CD4-positive, CD25-positive, alpha-beta regulatory T cell (primary cell): ENCODE data around the gene RAB18. TPM values are rescaled to one million over a fixed set of nuclear protein-coding genes. Genes with fewer than 3 reads are reported as not detected.
"Not testable (repeated sequence)": the region's sequence is repeated elsewhere in the genome, so short reads cannot be mapped to it uniquely, and the experiment has no call there.

Source experiments
- ATAC-seq, 2 donors: fragments of 150-1000 bp; cut with Tn5 transposase; one replicate each; pipeline ENCODE4 v1.10.0; 2021; ENCODE audit warnings: low read depth in 2 of 2, moderate number of reproducible peaks in 2 of 2, moderate library complexity in 1 of 2
- DNase-seq, 3 donors: peaks; one replicate each; pipeline versions ENCODE4 v3.0.0 to v3.0.0-alpha.2; 2012 to 2022; ENCODE audit warnings: mixed read lengths in 1 of 3
- H3K27ac ChIP-seq: one replicate; pipeline ENCODE4 v1.7.0; 2013; ENCODE audit warnings: mild to moderate bottlenecking, low read length; ENCODE audit not compliant: insufficient read depth, poor library complexity, severe bottlenecking
- H3K27me3 ChIP-seq: one replicate; pipeline ENCODE4 v1.7.0; 2013; ENCODE audit warnings: low read length; ENCODE audit not compliant: control insufficient read depth, insufficient read depth
- H3K36me3 ChIP-seq: one replicate; pipeline ENCODE4 v1.7.0; 2013; ENCODE audit warnings: mild to moderate bottlenecking, low read length, moderate library complexity; ENCODE audit not compliant: control insufficient read depth, insufficient read depth
- H3K4me1 ChIP-seq: 2 replicates; pipeline ENCODE4 v1.7.0; 2013; ENCODE audit warnings: mild to moderate bottlenecking, low read length; ENCODE audit not compliant: insufficient read depth, control insufficient read depth, poor library complexity, severe bottlenecking
- H3K4me3 ChIP-seq: one replicate; pipeline ENCODE4 v1.7.0; 2013; ENCODE audit warnings: low read depth, mild to moderate bottlenecking, low read length, moderate library complexity
- H3K9me3 ChIP-seq, 2 experiments: 1 replicate in 1 of 2; 2 replicates in 1 of 2; pipeline ENCODE4 v1.7.0; 2013; ENCODE audit warnings: low read length in 2 of 2, mild to moderate bottlenecking in 1 of 2, moderate library complexity in 1 of 2; ENCODE audit not compliant: control insufficient read depth in 2 of 2
- H3K27ac Mint-ChIP-seq, 3 donors: one replicate each; pipeline ENCODE4 v1.8.0; 2020 to 2022; ENCODE audit warnings: mild to moderate bottlenecking in 3 of 3, mixed read lengths in 3 of 3, moderate library complexity in 2 of 3
- H3K27me3 Mint-ChIP-seq: one replicate; pipeline ENCODE4 v1.8.0; 2022; ENCODE audit warnings: mild to moderate bottlenecking, mixed read lengths
- H3K36me3 Mint-ChIP-seq: one replicate; pipeline ENCODE4 v1.8.0; 2020; ENCODE audit warnings: mixed read lengths
- H3K4me1 Mint-ChIP-seq, 4 donors: one replicate each; pipeline ENCODE4 v1.8.0; 2020 to 2022; ENCODE audit warnings: mixed read lengths in 4 of 4, mild to moderate bottlenecking in 1 of 4
- H3K4me3 Mint-ChIP-seq, 4 donors: one replicate each; pipeline ENCODE4 v1.8.0; 2020 to 2022; ENCODE audit warnings: mild to moderate bottlenecking in 4 of 4, mixed read lengths in 4 of 4, moderate library complexity in 3 of 4
- H3K9me3 Mint-ChIP-seq, 7 donors: one replicate each; pipeline ENCODE4 v1.8.0; 2020 to 2022; ENCODE audit warnings: mixed read lengths in 7 of 7, mild to moderate bottlenecking in 3 of 7, moderate library complexity in 2 of 7
- polyA plus RNA-seq, 4 donors: library from polyadenylated mRNA; unstranded; fragments of 300-500 nt; fragmentation: Illumina TruSeq; gene quantifications; one replicate each; pipeline ENCODE4 v1.2.3, GENCODE V29; 2021
- total RNA-seq: library from RNA; stranded (reverse); gene quantifications from one replicate; pipeline ENCODE4 v1.2.3, GENCODE V29; 2022

The RAB18 gene
- total and polyA plus RNA-seq, 5 donors from 2014 or later: 73.4 to 110 (median 84.3) TPM

DNA sequence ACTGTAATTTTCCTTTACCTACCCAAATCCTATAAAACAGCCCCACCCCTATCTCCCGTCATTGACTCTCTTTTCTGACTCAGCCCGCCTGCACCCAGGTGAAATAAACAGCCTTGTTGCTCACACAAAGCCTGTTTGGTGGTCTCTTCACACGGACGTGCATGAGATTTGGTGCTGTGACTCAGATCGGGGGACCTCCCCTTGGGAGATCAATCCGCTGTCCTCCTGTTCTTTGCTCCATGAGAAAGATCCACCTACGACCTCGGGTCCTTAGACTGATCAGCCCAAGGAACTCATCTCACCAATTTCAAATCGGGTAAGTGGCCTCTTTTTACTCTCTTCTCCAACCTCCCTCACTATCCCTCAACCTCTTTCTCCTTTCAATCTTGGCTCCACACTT, 38.5 kb upstream of the RAB18 start:
- H3K27me3 ChIP-seq, DNase-seq, H3K4me3 Mint-ChIP-seq, H3K27me3 Mint-ChIP-seq, H3K36me3 Mint-ChIP-seq, H3K9me3 Mint-ChIP-seq, H3K9me3 ChIP-seq, ATAC-seq, H3K4me3 ChIP-seq, H3K27ac ChIP-seq, H3K36me3 ChIP-seq, H3K4me1 ChIP-seq: not testable (repeated sequence)
- H3K27ac Mint-ChIP-seq: peak overlapping the region in 2 of 3 donors; percentile 76 to 80
- H3K4me1 Mint-ChIP-seq: peaks cover 0 to 23% (median 3%) of the 10 kb centered on the region in 4 donors

- Mint-ChIP-seq H3K27ac (no peak overlapping the region), H3K36me3 (no peaks in the 10 kb centered on the region), H3K4me3 (no peak overlapping the region), H3K9me3 (peaks cover 0 to 2% (median 0%) of the 10 kb centered on the region in 7 donors), H3K27me3 (peaks cover 29% of the 10 kb centered on the region), H3K4me1 (peaks cover 0 to 5% (median under 1%) of the 10 kb centered on the region in 4 donors)
- Histone ChIP-seq H3K4me3 (no peak overlapping the region), H3K4me1 (no peaks in the 10 kb centered on the region), H3K27me3 (peaks cover 7% of the 10 kb centered on the region), H3K27ac (no peak overlapping the region), H3K36me3 (no peaks in the 10 kb centered on the region), H3K9me3 (no peaks in the 10 kb centered on the region)
- ATAC-seq (no peak), DNase-seq (no peak)
Observed at GRCh38 chr10:27470885-27471284, 33.2 kb upstream of the RAB18 start.

DNA sequence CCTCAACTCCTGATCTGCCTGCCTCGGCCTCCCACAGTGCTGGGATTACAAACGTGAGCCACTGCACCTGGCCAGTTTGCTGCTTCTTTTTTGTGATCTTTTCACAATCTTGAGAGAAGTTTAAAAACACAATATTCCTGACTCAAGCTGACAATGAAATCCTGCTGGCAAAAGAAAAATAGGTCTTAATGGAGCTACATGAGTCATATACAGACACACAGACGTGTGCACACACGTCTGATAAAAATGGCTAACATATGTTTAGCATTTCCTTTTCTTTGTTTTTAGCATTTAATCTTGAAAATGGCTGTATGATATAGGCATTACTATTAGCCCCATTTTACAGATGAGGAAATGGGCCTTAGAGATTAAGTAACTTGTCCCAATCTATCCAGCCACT, 29.4 kb upstream of the RAB18 start:
- H3K9me3 ChIP-seq: no peaks in the 10 kb centered on the region
- H3K4me1 ChIP-seq: no peaks in the 10 kb centered on the region
- H3K9me3 Mint-ChIP-seq: peaks cover 0 to 10% (median 0%) of the 10 kb centered on the region in 7 donors
- H3K36me3 Mint-ChIP-seq: no peaks in the 10 kb centered on the region
- H3K4me3 Mint-ChIP-seq: no peak overlapping the region
- H3K4me3 ChIP-seq: no peak overlapping the region
- ATAC-seq (no peak), DNase-seq (no peak)
- no peak overlapping the region for H3K27ac ChIP-seq
- H3K27me3 Mint-ChIP-seq: peaks cover 31% of the 10 kb centered on the region
- peaks cover 19% of the 10 kb centered on the region for H3K27me3 ChIP-seq
- H3K4me1 Mint-ChIP-seq: no peaks in the 10 kb centered on the region
- H3K36me3 ChIP-seq: no peaks in the 10 kb centered on the region
- no peak overlapping the region for H3K27ac Mint-ChIP-seq

DNA sequence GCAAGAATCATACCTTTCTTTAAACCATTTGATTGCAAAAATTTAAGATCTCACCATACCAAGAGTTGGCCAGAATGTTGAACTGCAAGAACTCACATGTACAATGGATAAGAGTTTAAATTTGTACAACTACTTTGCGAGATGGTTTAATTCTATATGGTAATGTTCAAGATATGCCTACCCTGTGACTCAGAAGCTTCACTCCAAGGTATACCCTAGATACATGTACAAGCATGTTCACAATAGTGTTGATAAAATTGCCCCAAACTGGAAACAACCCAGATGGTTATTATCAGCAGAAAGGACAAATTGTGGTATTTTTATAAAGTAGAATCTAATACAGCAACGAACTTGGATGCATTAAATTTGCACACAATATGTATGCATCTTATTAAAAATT, 25.1 kb upstream of the RAB18 start:
- H3K4me1 ChIP-seq: no peaks in the 10 kb centered on the region
- H3K9me3 ChIP-seq: no peaks in the 10 kb centered on the region
- Mint-ChIP-seq H3K4me3 (no peak overlapping the region), H3K27me3 (peaks cover 30% of the 10 kb centered on the region), H3K36me3 (no peaks in the 10 kb centered on the region), H3K4me1 (no peaks in the 10 kb centered on the region), H3K9me3 (peaks cover 0 to 10% (median 0%) of the 10 kb centered on the region in 7 donors), H3K27ac (no peak overlapping the region)
- H3K27me3 ChIP-seq: peaks cover 24% of the 10 kb centered on the region
- ATAC-seq (no peak), DNase-seq (no peak)
- no peaks in the 10 kb centered on the region for H3K36me3 ChIP-seq
- H3K27ac ChIP-seq: no peak overlapping the region
- H3K4me3 ChIP-seq: no peak overlapping the region

DNA sequence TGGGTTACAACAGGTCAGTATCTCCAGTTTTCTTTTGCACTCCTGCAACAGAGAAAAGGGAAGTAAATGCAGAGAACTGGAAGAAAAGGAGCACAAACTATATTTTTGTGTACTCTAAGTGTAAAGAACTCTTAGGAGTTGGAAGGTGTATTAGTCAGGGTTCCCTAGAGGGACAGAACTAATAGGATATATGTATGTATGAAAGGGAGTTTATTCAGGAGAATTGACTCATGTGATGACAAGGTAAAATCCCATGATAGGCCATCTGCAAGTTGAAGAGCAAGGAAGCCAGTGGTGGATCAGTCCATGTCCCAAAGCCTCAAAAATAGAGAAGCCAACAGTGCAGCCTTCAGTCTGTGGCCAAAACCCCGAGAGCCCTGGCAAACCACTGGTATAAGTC, 22.6 kb upstream of the RAB18 start:
- no peaks in the 10 kb centered on the region for H3K9me3 ChIP-seq
- no peaks in the 10 kb centered on the region for H3K36me3 ChIP-seq
- ATAC-seq (no peak), DNase-seq (no peak)
- H3K9me3 Mint-ChIP-seq: peaks cover 0 to 10% (median 0%) of the 10 kb centered on the region in 7 donors
- H3K4me3 Mint-ChIP-seq: no peak overlapping the region
- no peak overlapping the region for H3K27ac ChIP-seq
- H3K4me3 ChIP-seq: no peak overlapping the region
- H3K27ac Mint-ChIP-seq: no peak overlapping the region
- no peaks in the 10 kb centered on the region for H3K4me1 ChIP-seq
- no peaks in the 10 kb centered on the region for H3K4me1 Mint-ChIP-seq
- H3K27me3 Mint-ChIP-seq: peaks cover 24% of the 10 kb centered on the region
- H3K27me3 ChIP-seq: peaks cover 25% of the 10 kb centered on the region
- no peaks in the 10 kb centered on the region for H3K36me3 Mint-ChIP-seq

- H3K27me3 ChIP-seq: peaks cover 24% of the 10 kb centered on the region
- Mint-ChIP-seq H3K27ac (no peak overlapping the region), H3K4me1 (no peaks in the 10 kb centered on the region), H3K9me3 (peaks cover 0 to 15% (median 0%) of the 10 kb centered on the region in 7 donors), H3K36me3 (no peaks in the 10 kb centered on the region), H3K27me3 (peaks cover 29% of the 10 kb centered on the region), H3K4me3 (no peak overlapping the region)
- no peak for DNase-seq
- peaks cover 0 to 3% of the 10 kb centered on the region in 2 experiments for H3K9me3 ChIP-seq
- no peak overlapping the region for H3K27ac ChIP-seq
- H3K36me3 ChIP-seq: no peaks in the 10 kb centered on the region
- no peak for ATAC-seq
- H3K4me1 ChIP-seq: no peaks in the 10 kb centered on the region
- H3K4me3 ChIP-seq: no peak overlapping the region
Observed at GRCh38 chr10:27482984-27483956, 20.8 kb upstream of the RAB18 start.

DNA sequence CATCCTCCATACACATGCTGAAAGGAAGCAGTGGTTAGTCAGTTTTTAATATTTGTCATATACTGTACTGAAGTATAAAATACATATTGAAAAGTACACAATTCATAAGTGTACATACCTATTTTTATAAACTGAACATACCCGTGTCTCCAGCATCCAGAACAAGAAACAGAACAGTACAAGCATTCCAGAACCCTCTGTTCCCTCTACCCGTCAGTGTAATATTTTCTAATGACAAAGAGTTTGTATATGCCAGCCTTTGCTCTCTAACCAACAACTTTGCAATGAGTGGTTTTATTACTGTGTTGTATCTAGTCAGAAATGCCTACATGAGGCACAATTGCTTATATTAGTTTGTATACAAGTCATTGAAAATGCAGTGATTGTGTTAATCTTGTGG, 18.7 kb upstream of the RAB18 start:
- DNase-seq (no peak), ATAC-seq (no peak)
- H3K27me3 Mint-ChIP-seq: peaks cover 31% of the 10 kb centered on the region
- H3K9me3 Mint-ChIP-seq: peaks cover 0 to 12% (median 1%) of the 10 kb centered on the region in 7 donors
- H3K27ac Mint-ChIP-seq: no peak overlapping the region
- H3K36me3 Mint-ChIP-seq: no peaks in the 10 kb centered on the region
- H3K4me1 Mint-ChIP-seq: no peaks in the 10 kb centered on the region
- no peak overlapping the region for H3K4me3 Mint-ChIP-seq
- Histone ChIP-seq H3K27ac (no peak overlapping the region), H3K4me3 (no peak overlapping the region), H3K27me3 (peaks cover 18% of the 10 kb centered on the region), H3K9me3 (peaks cover 0 to 3% of the 10 kb centered on the region in 2 experiments), H3K4me1 (no peaks in the 10 kb centered on the region), H3K36me3 (no peaks in the 10 kb centered on the region)

- Histone ChIP-seq H3K4me3 (no peak overlapping the region), H3K9me3 (peaks cover 6 to 7% of the 10 kb centered on the region in 2 experiments), H3K36me3 (no peaks in the 10 kb centered on the region), H3K27ac (no peak overlapping the region), H3K4me1 (no peaks in the 10 kb centered on the region), H3K27me3 (peaks cover 17% of the 10 kb centered on the region)
- no peaks in the 10 kb centered on the region for H3K4me1 Mint-ChIP-seq
- no peak overlapping the region for H3K4me3 Mint-ChIP-seq
- ATAC-seq (no peak), DNase-seq (no peak)
- peaks cover 37% of the 10 kb centered on the region for H3K27me3 Mint-ChIP-seq
- H3K27ac Mint-ChIP-seq: no peak overlapping the region
- no peaks in the 10 kb centered on the region for H3K36me3 Mint-ChIP-seq
- H3K9me3 Mint-ChIP-seq: peaks cover 0 to 17% (median 5%) of the 10 kb centered on the region in 7 donors
Observed at GRCh38 chr10:27485986-27486385, 18.1 kb upstream of the RAB18 start.
